GM23248 (cell line): ENCODE measurements around the gene LIMCH1. TPM values are rescaled to one million over a fixed set of nuclear protein-coding genes. Genes with fewer than 3 reads are reported as not detected.

Experiments used
- DNase-seq: peaks from one replicate; pipeline ENCODE4 v3.0.0-alpha.2; 2015
- H2AFZ ChIP-seq: fragments of 200-600 bp; sonication (generic); 2 replicates; pipeline ENCODE4 v1.6.1; 2016; ENCODE audit warnings: antibody characterized with exemption
- H3F3A ChIP-seq: fragments of 200-600 bp; sonication (generic); 2 replicates; pipeline ENCODE4 v1.6.1; 2016; ENCODE audit warnings: mild to moderate bottlenecking, antibody characterized with exemption, mixed run types; ENCODE audit not compliant: insufficient read depth
- H3K27ac ChIP-seq: fragments of 200-600 bp; sonication (generic); 2 replicates; pipeline ENCODE4 v1.5.1; 2016; ENCODE audit warnings: mild to moderate bottlenecking
- H3K27me3 ChIP-seq: fragments of 200-600 bp; sonication (generic); replicated peaks from 2 replicates; pipeline ENCODE4 v1.6.1; 2016; ENCODE audit warnings: mild to moderate bottlenecking; ENCODE audit not compliant: insufficient read depth
- H3K36me3 ChIP-seq: fragments of 200-600 bp; sonication (generic); 2 replicates; pipeline ENCODE4 v1.6.1; 2016; ENCODE audit warnings: low read depth, mild to moderate bottlenecking
- H3K4me1 ChIP-seq: fragments of 200-600 bp; sonication (generic); 2 replicates; pipeline ENCODE4 v1.6.1; 2016; ENCODE audit warnings: mild to moderate bottlenecking; ENCODE audit not compliant: insufficient read depth
- H3K4me2 ChIP-seq: fragments of 200-600 bp; sonication (generic); one replicate; pipeline ENCODE4 v1.6.1; 2016; ENCODE audit warnings: mild to moderate bottlenecking; ENCODE audit not compliant: unreplicated experiment
- H3K4me3 ChIP-seq: fragments of 200-600 bp; sonication (generic); 2 replicates; pipeline ENCODE4 v1.5.1; 2016; ENCODE audit warnings: mild to moderate bottlenecking
- H3K79me2 ChIP-seq: fragments of 200-600 bp; sonication (generic); 2 replicates; pipeline ENCODE4 v1.6.1; 2016; ENCODE audit warnings: mild to moderate bottlenecking; ENCODE audit not compliant: insufficient read depth
- H3K9ac ChIP-seq: fragments of 200-600 bp; sonication (generic); 2 replicates; pipeline ENCODE4 v1.6.1; 2016; ENCODE audit warnings: mild to moderate bottlenecking
- H3K9me2 ChIP-seq: fragments of 200-600 bp; sonication (generic); 2 replicates; pipeline ENCODE4 v1.6.1; 2016; ENCODE audit warnings: mixed run types, mild to moderate bottlenecking, moderate library complexity; ENCODE audit not compliant: insufficient read depth
- H3K9me3 ChIP-seq: fragments of 200-600 bp; sonication (generic); one replicate; pipeline ENCODE4 v1.6.1; 2017; ENCODE audit warnings: low read depth
- H4K20me1 ChIP-seq: fragments of 200-600 bp; sonication (generic); 2 replicates; pipeline ENCODE4 v1.6.0; 2016; ENCODE audit not compliant: insufficient read depth
- EZH2 ChIP-seq: fragments of 200-600 bp; sonication (generic); IDR thresholded peaks from 2 replicates; pipeline ENCODE4 v1.6.1; 2018; ENCODE audit warnings: antibody characterized with exemption, mild to moderate bottlenecking; ENCODE audit not compliant: insufficient read depth, poor library complexity, severe bottlenecking
- EZH2phosphoT487 ChIP-seq: fragments of 200-600 bp; sonication (generic); IDR thresholded peaks from 2 replicates; pipeline ENCODE4 v1.6.1; 2018; ENCODE audit warnings: antibody characterized with exemption, moderate library complexity, mild to moderate bottlenecking, low read depth; ENCODE audit not compliant: insufficient read depth
- whole genome bisulfite sequencing, 2 experiments: methylation state at CpG; one replicate each; pipeline ENCODE4 v1.1.6; 2015 to 2017; ENCODE audit warnings: low lambda C conversion rate in 2 of 2, low coverage in 1 of 2; ENCODE audit errors: missing lambda C conversion rate in 2 of 2; 5-methylcytosine and 5-hydroxymethylcytosine counted together
- in situ Hi-C: fragments of 300-500 bp; cut with MboI; formaldehyde crosslinking; loops from 2 replicates; pipeline ENCODE4 v1.15.0; 2020
- polyA plus RNA-seq: library from polyadenylated mRNA; unstranded; fragments of >200 nt; fragmentation: Nextera tagmentation; extraction: Ambion mirVana; gene quantifications from 2 replicates; pipeline ENCODE4 v1.2.1, GENCODE V29; 2016
- total RNA-seq: library from RNA; depleted of rRNA; stranded (reverse); fragments of >200 nt; shearing (Covaris generic); gene quantifications from 2 replicates; pipeline ENCODE4 v1.2.3, GENCODE V29; 2014

Gene LIMCH1
- total and polyA plus RNA-seq, 2 experiments from 2014 or later, result 17.4 to 22.2 TPM

DNA sequence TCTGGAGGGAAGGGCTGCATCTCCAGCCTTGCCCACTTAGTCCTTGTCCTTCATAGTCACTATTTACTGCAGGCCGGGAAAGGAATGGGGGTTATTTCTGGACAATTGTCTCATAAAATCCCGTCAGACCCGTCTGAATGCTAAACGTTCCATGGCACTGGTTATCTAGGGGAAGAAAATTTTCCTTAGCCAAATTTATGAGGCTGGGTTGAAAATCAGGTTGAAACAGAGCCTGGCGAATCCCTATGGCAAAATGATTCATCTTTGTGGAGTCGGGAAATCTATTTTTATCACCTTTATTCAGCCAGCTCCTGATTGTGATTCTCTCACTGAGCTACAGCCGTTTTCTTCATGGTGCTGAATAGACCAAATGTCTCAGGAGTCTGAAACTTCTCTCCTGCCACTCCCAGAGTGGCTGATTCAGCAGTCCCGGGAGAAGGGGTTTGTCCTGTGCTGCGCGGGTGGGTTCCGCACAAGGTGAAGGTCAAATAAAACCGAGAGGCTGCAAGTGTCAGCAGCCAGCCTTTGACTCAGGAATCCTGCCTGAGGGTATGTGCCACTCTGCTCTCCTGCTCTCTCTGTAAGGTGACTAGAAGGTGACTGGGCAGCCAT is 1.0 kb downstream of the LIMCH1 start:
- Histone ChIP-seq H3F3A (no peaks in the 10 kb centered on the region), H3K9me3 (no peaks in the 10 kb centered on the region), H3K27me3 (peaks cover 11% of the 10 kb centered on the region), H3K4me2 (peak overlapping the region; percentile 17), H2AFZ (no peak overlapping the region), H3K79me2 (no peaks in the 10 kb centered on the region), H3K9me2 (no peaks in the 10 kb centered on the region), H3K9ac (no peak overlapping the region), H3K27ac (no peak overlapping the region), H4K20me1 (no peaks in the 10 kb centered on the region), H3K4me1 (no peaks in the 10 kb centered on the region), H3K4me3 (peak overlapping the region; percentile 18; the same call in 1 of the 2 replicates), H3K36me3 (no peaks in the 10 kb centered on the region)
- in situ Hi-C loops, result no loop called here
- TF ChIP-seq EZH2phosphoT487 (no peak), EZH2 (no peak)
- DNase-seq, result peak; percentile 37
- WGBS, 2 experiments, result 5 to 8% methylated on average over 12 of the region's 12 CpGs

- no peaks in the 10 kb centered on the region for H3K9me2 ChIP-seq
- H3K27ac ChIP-seq, result no peak overlapping the region
- H3K27me3 ChIP-seq, result peaks cover 11% of the 10 kb centered on the region
- H3K4me2 ChIP-seq, result no peak overlapping the region
- no peak overlapping the region for H3K9ac ChIP-seq
- no peaks in the 10 kb centered on the region for H3K4me1 ChIP-seq
- no peaks in the 10 kb centered on the region for H3K36me3 ChIP-seq
- no peak overlapping the region for H2AFZ ChIP-seq
- H3K79me2 ChIP-seq, result no peaks in the 10 kb centered on the region
- TF ChIP-seq EZH2phosphoT487, result no peak
- TF ChIP-seq EZH2, result no peak
- no peak overlapping the region for H3K4me3 ChIP-seq
- H3F3A ChIP-seq, result no peaks in the 10 kb centered on the region
- no peaks in the 10 kb centered on the region for H3K9me3 ChIP-seq
- H4K20me1 ChIP-seq, result no peaks in the 10 kb centered on the region
- in situ Hi-C loops, result no loop called here
- no peak for DNase-seq
Measured at GRCh38 chr4:41539711-41540110, 1.8 kb downstream of the LIMCH1 start.

GRCh38 chr4:41540687-41541086 is 2.7 kb downstream of the LIMCH1 start:
- H4K20me1 ChIP-seq, result no peaks in the 10 kb centered on the region
- H3K9me3 ChIP-seq, result no peaks in the 10 kb centered on the region
- no peak overlapping the region for H2AFZ ChIP-seq
- in situ Hi-C loops, result no loop called here
- H3K36me3 ChIP-seq, result no peaks in the 10 kb centered on the region
- TF ChIP-seq EZH2, result no peak
- TF ChIP-seq EZH2phosphoT487, result no peak
- H3K27ac ChIP-seq, result no peak overlapping the region
- H3K4me2 ChIP-seq, result no peak overlapping the region
- peaks cover 11% of the 10 kb centered on the region for H3K27me3 ChIP-seq
- no peaks in the 10 kb centered on the region for H3K4me1 ChIP-seq
- no peak for DNase-seq
- no peaks in the 10 kb centered on the region for H3K9me2 ChIP-seq
- H3K4me3 ChIP-seq, result no peak overlapping the region
- no peaks in the 10 kb centered on the region for H3K79me2 ChIP-seq
- H3K9ac ChIP-seq, result no peak overlapping the region
- no peaks in the 10 kb centered on the region for H3F3A ChIP-seq
- WGBS, 2 experiments, result 63 to 66% methylated on average over 5 of the region's 5 CpGs

DNA sequence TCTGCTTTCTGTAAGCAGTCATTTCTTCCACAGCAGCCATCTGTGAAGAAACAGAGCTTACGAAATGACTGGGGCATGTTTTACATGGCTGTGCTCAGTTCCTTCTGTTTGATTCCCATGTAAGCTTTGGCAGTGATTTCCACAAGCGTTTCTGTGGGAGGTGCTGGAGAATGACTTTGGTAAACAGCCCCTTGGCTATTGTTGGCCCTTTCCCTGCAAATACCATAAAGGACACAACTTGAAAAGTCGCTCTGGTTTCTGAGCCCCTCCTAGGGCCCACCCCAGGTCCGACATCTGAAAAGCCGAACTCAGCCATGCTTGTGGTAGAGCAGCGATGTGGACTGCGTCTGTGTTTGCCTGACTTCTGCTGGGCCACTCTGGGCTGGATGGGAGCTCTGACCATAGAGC is 3.7 kb downstream of the LIMCH1 start:
- TF ChIP-seq EZH2, result no peak
- no peak for TF ChIP-seq EZH2phosphoT487

More for the DNA sequence above, 3.7 kb downstream of the LIMCH1 start:
- no peak overlapping the region for H3K9ac ChIP-seq
- no peak overlapping the region for H3K4me2 ChIP-seq
- H3K36me3 ChIP-seq, result no peaks in the 10 kb centered on the region
- H4K20me1 ChIP-seq, result no peaks in the 10 kb centered on the region
- in situ Hi-C loops, result no loop called here
- no peak overlapping the region for H3K4me3 ChIP-seq
- no peak overlapping the region for H2AFZ ChIP-seq
- no peaks in the 10 kb centered on the region for H3K4me1 ChIP-seq
- H3F3A ChIP-seq, result no peaks in the 10 kb centered on the region
- peak; percentile 33 for DNase-seq
- no peak overlapping the region for H3K27ac ChIP-seq
- 44% methylated on average over 7 of the region's 7 CpGs for WGBS, 2 experiments
- no peaks in the 10 kb centered on the region for H3K9me2 ChIP-seq
- H3K27me3 ChIP-seq, result peaks cover 5% of the 10 kb centered on the region; the same call in 1 of the 2 replicates
- no peaks in the 10 kb centered on the region for H3K79me2 ChIP-seq
- no peaks in the 10 kb centered on the region for H3K9me3 ChIP-seq
